Kidney glomerular epithelial cell (primary cell): Measurements from ENCODE around the gene NUDT4.
A peak's percentile ranks its signal among the peaks of the same experiment; 100 is the strongest.
"Not testable (repeated sequence)": the region's sequence is repeated elsewhere in the genome, so short reads cannot be mapped to it uniquely, and the experiment has no call there.

Experiments used
- DNase-seq: peaks from one replicate; lab custom pipeline; 2025; lab: John Stamatoyannopoulos, UW

Gene NUDT4

DNA sequence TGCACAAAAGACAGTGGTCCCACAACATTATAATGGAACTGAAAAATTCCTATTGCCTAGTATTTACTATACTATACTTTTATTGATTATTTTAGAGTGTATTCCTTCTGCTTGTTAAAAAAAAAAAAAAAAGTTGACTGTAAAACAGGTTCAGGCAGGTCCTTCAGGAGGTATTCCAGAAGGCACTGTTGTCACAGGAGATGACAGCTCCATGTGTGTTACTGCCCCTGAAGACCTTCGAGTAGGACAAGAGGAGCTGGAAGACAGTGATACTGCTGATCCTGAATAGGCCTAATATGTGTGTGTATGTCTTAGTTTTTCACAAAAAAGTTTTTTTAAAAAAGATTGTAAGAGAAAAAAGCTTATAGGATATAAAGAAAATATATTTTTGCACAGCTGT, 51.7 kb downstream of the NUDT4 start:
- DNase-seq, result no peak

DNA sequence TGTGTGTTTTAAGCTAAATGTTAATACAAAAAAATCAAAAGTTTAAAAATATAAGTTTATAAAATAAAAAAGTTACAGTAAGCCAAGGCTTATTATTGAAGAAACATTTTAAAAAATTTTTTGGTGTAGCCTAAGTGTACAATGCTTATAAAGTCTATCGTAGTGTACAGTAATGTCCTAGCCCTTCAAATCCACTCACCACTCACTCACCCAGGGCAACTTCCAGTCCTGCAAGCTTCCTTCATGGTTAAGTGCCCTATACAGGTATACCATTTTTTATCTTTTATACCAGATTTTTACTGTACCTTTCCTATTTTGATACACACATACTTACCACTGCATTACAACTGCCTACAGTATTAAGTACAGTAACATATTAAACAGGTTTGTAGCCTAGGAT, 52.1 kb downstream of the NUDT4 start:
- DNase-seq, result no peak

GRCh38 chr12:93430280-93430679, 52.6 kb downstream of the NUDT4 start:
- DNase-seq, result no peak

- not testable (repeated sequence) for DNase-seq
These were observed 54.3 kb downstream of the NUDT4 start for GRCh38 chr12:93432031-93432430.

GRCh38 chr12:93434256-93434865, 56.6 kb downstream of the NUDT4 start:
- no peak for DNase-seq

DNA sequence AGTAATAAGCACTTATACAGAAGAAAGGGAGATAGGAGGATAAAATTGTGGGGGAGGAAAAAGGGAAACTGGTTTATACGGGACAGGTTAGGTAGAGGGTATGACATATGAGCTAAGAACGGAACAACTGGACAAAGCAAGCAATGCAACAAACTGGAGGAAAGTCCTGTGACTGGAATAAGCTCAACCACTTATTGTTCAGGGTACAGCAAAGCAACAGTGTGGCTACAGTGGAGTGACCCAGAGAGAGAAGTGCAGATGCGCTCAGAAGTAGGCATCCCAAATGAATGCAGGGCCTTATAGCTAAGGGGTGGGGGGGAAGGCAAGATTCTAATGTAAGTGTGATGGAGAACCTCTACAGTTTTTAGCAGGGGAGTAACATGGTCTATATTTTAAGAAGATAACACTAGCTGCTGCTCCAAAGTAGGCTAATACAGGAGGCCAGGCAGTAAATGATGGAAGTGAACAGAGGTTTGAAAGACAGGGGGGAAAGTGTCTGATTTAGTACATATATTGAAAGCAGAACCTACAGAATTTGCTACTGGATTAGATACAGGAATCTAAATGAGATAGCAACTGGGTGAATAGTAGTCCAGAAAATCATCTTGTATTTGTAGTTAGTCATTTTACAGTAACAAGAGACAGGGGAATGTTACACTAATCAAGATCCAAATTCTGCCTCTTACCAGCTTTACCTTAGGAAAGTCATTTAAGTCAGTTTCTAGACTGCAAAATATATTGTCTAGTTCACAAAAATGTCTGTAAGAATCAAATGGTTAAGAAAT, 60.7 kb downstream of the NUDT4 start:
- DNase-seq, result no peak

DNA sequence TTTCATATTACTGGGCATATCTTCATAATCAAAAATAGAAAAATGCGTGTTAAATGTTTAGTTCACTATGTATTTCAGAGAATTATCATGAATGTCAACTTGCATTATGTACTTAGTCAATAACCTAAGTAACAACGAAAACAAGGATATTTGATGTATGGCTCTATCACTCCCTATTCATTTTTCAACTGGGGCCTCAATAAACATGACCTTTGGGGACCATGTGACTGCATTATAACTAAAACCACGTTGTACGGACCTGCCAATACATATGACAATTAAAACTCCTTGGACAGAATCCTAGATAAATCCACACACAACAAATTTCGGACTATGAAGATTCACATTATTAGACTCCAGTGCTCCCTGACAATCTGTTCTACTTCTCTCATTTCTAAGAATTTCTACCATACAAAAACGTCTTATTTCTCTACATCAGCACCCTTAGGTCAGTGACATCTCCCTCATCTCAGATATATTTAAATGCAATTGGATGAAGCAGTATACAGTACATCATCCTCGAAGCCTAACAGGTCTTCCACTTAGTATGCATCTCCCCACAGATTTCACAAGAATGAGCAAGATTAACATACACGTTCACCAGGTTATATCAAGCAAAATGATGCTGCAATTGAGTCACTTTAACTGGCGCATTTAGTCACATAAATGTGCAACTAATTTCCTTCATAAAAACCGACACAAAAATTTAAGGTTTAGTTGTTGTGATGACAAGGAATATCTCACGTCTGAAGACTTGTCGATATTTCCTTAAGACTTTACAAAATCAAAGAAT, 62.5 kb downstream of the NUDT4 start:
- peak; percentile 10 for DNase-seq

GRCh38 chr12:93441081-93441616, 63.4 kb downstream of the NUDT4 start:
- DNase-seq, result no peak

GRCh38 chr12:93441617-93442410, 64.1 kb downstream of the NUDT4 start, which contains the start of gene UBE2N:
UBE2N (minus strand) TSS chr12:93441947; CDS start chr12:93441884, 63 bp downstream.
- peak; percentile 95 for DNase-seq

- peak; percentile 54 for DNase-seq
These were observed 65.0 kb downstream of the NUDT4 start for GRCh38 chr12:93442411-93443340.

DNA sequence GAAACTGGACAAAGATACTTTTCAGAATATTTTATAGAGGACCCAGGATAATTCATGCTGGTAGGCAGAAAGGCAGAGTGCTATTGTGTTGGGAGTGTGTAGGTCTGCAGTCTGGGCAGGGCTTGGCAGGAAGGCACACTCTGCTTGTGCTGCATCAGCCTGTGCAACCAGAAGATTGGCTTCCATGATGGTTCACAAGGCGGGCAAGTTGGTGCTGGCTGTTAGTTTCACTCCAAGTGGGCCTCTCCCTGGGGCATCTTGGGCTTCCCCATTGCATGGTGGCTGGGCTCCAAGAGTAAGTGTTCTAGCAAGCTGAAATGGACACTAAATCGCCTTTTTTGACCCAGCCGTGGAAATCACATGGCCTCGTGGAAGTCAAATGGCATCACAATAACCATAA, 65.9 kb downstream of the NUDT4 start:
- DNase-seq, result no peak

DNA sequence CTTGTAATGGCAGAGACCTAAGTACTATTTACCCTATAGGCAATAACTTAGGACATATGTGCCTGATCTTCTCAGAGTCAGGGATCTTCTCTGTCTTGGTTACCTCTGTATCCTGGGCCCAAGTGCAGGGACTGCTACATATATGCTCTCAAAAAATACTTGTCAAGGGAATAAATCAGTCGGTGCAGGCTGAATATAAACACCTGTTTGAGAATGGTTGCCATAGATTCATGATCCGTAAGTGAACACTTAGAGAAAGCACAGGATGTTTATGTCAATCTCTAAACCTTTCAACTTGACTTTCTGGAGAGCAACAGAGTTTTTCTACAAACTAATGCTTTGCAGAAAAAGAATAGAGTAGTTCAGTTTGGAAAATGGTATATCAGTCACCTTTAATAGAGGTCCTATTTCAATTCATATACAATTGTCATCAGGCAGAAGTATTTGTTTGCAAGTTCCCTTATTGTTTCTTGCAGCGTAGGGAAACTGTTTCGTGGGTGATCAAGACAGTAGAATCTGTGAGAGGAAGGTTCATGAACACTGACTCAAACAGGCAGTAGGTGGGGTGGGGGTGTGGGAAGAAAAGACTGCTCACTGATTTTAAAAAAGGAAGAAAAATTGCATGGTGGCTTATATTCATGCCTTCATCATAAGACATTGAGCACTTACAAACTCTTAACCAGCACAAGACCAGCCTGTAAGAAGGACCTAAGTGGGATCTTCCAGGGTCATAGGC, 70.0 kb downstream of the NUDT4 start:
- DNase-seq, result no peak

GRCh38 chr12:93448796-93449195, 71.1 kb downstream of the NUDT4 start:
- no peak for DNase-seq

GRCh38 chr12:93449277-93449676, 71.6 kb downstream of the NUDT4 start:
- DNase-seq, result no peak

GRCh38 chr12:93451423-93452158, 73.9 kb downstream of the NUDT4 start:
- no peak for DNase-seq

- peak; percentile 97 for DNase-seq
These were observed 75.9 kb downstream of the NUDT4 start for GRCh38 chr12:93453633-93454032.

DNA sequence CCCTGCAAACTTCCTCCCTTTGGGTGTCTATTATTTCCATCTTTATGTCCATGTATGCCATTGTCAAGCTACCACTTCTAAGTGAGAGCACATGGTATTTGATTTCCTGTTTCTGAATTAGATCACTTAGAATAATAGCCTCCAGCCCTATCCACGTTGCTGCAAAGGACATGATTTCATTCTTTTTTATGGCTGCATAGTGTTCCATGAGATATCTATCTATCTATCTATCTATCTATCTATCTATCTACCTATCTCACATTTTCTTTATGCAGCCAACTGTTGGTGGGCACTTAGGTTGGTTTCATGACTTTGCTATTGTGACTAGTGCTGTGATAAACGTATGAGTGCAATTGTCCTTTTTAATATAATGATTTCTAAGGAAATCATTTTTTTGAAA, 78.4 kb downstream of the NUDT4 start:
- DNase-seq, result no peak
